ENCODE data around the gene DNAJC6. TPM values are rescaled to one million over a fixed set of nuclear protein-coding genes. Genes with fewer than 3 reads are reported as not detected.

DNAJC6 gene
- polyA plus RNA-seq, 3 donors: 0.56 to 0.95 (median 0.62) TPM

DNA sequence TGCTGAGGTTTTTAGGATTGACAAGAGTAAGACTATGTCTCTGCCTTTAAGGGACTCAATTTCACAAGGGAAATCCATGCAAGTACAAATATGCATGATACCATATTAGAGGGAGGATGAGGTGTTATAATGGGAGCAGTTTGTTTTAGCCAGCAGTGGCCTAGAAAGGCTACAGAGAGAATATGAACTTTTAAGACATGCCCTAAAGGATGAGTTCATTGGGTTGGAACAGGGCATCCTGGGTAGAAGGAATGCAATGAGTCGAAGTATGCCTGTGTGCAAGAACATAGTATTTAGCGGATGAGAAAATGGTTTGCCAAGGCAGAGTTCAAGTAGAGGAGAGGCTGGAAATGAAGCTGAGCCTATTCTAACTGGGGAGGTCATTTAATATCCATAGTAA is 78.5 kb downstream of the DNAJC6 start:
- H3K27ac ChIP-seq (ENCODE audit: low read depth, low read length): no peak overlapping the region
- whole genome bisulfite sequencing, 3 donors: 89 to 93% (median 89%) methylated on average over 2 of the region's 2 CpGs

DNA sequence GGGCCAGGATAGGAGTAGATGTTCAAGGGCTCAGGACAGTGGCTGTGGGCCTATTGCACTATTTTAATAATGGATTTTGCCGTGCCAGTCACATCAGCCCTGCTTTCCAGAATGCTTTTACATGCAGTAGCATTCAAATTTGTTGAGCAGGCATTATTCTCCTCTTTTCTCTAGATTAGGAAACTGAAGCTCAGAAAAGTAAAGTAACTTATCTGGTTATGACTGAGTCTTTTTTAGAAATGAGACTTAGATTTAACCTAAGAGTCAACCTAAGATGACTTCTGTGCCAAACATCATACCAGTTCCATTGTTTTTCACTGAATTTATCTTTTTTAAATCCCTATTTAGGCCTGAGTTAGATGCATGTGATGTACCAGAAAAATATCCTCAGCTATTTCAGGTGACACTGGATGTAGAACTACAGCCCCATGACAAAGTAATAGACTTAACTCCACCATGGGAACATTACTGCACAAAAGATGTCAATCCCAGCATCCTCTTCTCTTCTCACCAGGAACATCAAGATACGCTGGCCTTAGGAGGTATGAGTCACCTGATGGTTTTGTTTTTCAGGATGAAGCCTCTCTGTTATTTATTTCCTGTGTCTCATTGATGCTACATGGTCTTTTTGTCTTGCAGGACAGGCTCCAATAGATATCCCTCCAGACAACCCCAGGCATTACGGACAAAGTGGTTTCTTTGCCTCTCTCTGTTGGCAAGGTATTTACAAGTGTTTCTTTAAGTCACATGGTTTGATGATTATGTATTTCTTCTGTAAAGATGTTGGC is 79.8 kb downstream of the DNAJC6 start:
- H3K27ac ChIP-seq (ENCODE audit: low read depth, low read length): no peak overlapping the region
- 89 to 94% (median 92%) methylated on average over 3 of the region's 3 CpGs for WGBS, 3 donors

DNA sequence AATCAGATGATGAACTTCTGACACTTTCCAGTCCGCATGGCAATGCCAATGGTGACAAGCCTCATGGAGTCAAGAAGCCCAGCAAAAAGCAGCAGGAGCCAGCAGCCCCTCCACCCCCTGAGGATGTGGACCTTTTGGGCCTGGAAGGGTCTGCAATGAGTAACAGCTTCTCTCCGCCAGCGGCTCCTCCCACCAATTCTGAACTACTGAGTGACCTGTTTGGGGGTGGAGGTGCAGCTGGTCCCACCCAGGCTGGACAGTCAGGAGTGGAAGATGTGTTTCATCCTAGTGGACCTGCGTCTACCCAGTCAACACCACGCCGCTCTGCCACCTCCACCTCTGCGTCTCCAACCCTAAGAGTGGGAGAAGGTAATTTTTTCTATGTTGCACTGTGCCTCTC is 83.2 kb downstream of the DNAJC6 start:
- WGBS, 3 donors: 97 to 100% (median 98%) methylated on average over 7 of the region's 7 CpGs
- no peak overlapping the region for H3K27ac ChIP-seq (ENCODE audit: low read depth, low read length)

DNA sequence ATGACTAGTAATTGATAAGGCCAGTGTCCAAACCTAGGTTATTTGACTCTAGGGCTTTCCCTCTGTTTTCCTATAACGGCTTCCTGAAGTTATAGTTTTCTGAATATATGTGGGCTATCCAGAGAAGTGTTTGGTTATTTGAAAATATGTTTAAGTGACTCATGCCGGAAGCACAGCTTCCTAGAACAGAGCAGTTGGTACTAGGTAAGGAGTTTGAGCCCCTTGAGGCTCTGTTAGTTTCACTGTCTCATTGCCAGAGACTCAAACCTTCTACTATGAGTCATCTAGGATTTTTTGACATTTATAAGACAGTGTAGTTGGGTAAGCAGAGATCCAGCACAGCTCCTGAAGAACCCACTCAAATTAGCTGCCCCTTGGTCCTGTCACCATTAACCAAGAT is 84.0 kb downstream of the DNAJC6 start:
- H3K27ac ChIP-seq (ENCODE audit: low read depth, low read length): no peak overlapping the region
- 70 to 93% (median 76%) methylated on average over 2 of the region's 2 CpGs for WGBS, 3 donors

DNA sequence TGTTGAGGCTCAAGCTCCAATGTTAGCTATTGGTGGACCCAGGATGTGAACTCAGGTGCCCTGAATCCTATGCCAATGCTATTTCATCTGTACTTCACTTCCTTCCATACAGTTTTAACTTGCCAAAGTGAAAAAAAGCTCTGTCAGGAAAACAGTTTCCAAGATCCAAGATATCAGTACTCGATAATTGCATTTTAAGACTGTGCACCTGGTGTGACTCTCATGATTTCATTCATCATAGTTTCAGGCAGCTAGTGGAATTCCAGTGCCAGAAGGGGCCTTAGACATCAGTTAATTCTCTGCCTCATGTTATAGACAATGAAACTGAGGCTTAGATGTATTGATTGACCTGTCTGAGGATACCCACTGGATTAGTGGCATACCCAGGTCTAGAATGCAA is 84.6 kb downstream of the DNAJC6 start:
- 28 to 76% (median 63%) methylated on average over 1 of the region's 1 CpG for WGBS, 3 donors
- H3K27ac ChIP-seq (ENCODE audit: low read depth, low read length): no peak overlapping the region

DNA sequence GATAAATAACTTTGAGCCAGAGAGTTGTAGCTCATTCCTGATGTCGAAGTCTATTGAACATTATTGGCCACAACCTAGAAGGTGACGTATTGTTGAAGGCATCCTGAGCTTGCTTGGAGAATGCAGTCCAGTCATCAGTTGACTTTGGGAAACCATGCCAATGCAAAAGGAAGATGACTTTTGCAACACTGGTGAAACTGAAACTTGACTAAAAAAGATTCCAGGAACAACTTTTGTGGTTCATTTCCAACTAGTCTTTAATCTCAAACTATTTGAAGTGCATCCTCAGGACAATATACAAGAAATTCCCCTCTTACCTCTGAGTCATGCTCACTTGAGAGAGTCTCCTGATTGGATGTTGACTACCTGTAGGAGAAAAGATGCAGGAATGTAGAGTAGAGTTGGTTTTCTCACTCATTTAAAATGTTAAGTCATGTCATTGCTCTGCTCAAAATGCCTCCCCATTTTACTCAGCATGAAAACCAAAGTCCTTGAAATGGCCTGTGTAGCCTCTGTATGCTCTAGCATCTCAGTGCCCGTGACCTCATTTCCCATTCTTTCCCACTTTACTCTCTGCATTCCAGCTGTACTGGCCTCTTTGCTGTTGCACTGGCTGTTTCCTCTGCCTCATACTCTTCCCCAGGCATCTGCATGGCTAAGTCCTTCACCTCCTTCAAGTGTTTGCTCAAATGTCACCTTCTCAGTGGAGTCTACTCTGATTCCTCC is 86.7 kb downstream of the DNAJC6 start:
- H3K27ac ChIP-seq (ENCODE audit: low read depth, low read length): no peak overlapping the region

DNA sequence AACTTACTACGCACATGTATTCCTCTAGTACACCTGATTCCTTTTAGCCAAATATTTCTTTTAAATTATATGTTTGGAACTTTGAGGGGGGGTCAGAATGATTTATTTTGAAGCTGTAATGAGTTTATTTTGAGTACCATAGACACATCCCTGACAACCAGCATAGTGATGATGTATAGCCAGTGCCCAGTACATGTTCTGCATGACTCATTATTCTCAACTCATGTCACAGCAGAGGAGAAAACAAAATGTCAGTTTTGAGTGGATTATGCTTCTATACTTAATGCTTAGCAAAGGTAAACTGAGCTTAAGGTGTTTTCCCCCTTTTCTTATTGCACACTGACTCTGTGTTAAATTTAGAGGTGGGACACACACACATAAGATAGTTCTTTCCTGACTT is 88.7 kb downstream of the DNAJC6 start:
- H3K27ac ChIP-seq (ENCODE audit: low read depth, low read length): no peak overlapping the region
- WGBS, 3 donors: 89 to 96% (median 96%) methylated on average over 1 of the region's 1 CpG

More for the DNA sequence above, 86.7 kb downstream of the DNAJC6 start:
- WGBS, 3 donors: 73 to 98% (median 85%) methylated on average over 3 of the region's 3 CpGs

DNA sequence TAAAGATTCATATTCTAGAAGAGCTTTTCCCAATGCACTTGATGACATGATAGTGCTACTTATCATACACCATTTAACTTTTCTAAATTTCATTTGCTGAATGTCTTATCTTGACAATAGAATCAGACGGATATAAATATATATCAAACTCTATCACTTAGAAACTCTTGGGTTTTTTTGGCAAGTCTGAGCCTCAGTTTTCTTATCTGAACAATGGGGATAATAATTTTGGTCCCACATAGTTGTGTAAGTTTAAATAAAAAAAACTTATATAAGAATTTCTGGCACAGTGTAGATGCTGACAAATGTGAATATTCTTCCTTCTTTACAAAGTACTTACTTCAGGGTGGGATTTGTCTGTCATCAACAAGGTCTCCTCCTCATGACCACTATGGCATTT is 89.7 kb downstream of the DNAJC6 start:
- H3K27ac ChIP-seq (ENCODE audit: low read depth, low read length): no peak overlapping the region
- WGBS, 3 donors: 91 to 95% (median 92%) methylated on average over 1 of the region's 1 CpG

DNA sequence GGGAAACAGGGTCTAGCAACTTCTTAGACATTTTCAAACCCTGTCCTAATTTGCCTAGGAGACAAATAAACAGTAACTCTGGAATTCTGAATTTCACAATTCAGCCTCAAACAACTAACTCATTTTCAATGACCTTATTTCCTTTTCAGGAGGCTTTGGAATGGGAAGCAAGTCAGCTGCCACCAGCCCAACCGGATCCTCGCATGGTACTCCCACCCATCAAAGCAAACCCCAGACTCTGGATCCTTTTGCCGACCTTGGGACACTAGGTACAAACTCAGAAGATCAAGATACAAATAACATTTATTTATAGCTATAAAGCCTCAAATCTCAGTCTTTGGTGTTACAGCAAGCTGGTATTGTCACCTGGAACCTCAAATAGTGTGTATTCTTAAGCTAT is 92.3 kb downstream of the DNAJC6 start:
- 83 to 86% (median 86%) methylated on average over 3 of the region's 3 CpGs for WGBS, 3 donors
- H3K27ac ChIP-seq (ENCODE audit: low read depth, low read length): no peak overlapping the region

DNA sequence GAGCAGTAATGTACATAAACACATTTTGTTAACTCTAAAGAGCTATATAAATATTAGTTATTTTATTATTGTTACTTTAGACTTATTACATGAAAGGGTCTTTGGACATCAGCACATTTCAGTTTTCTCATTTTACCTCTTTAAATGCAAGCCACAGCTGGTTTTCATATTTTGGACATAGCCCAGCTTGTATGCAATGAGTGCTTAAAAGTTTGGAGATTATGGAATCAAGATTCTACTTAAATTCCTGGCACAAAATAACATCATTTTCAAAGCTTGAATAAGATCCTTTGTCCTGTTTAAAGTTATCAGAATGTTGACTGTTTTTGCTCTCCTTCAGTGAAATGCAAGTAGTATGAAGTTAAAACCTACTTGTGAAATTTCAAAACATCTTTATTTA is 95.6 kb downstream of the DNAJC6 start:
- no peak overlapping the region for H3K27ac ChIP-seq (ENCODE audit: low read depth, low read length)

DNA sequence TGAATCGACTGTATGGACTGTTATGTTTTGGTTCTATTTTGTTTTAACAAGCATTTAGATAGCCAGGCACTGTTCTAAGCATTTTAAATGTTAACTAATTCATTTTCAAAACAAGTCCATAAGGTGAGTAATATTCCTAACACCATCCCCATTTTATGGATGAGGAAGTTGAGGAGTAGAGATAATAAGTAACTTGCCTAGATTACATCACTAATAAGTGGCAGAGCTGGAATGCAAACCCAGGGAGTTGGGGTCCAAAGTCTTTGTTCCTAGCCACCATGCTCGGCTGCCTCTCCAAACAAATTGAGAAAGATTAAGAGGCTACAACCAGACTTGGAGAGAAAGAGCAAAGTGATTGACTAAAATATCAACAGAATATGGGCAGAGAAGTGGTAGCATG is 98.5 kb downstream of the DNAJC6 start:
- 85 to 90% (median 88%) methylated on average over 2 of the region's 2 CpGs for WGBS, 3 donors
- no peak overlapping the region for H3K27ac ChIP-seq (ENCODE audit: low read depth, low read length)

DNA sequence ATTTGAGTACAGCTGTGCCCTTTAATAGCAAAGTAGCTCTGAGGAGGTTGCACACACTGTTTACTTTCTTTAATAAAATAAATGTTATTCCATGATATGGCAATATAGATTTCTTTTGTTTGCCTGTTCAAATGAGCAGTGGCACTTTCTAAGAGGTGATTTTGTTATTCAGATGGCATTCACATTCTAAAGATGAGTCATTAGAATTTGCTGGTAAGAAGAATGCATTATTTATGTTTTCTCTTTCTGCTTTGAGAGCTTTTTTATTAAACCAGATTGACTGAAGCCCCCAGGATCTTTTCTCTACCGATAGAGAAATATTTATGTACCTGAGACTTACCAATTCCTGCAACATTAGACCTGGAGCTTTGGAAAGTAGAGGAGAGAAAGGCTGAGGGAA is 100.0 kb downstream of the DNAJC6 start:
- 56 to 66% (median 62%) methylated on average over 1 of the region's 1 CpG for WGBS, 3 donors
- no peak overlapping the region for H3K27ac ChIP-seq (ENCODE audit: low read depth, low read length)

DNA sequence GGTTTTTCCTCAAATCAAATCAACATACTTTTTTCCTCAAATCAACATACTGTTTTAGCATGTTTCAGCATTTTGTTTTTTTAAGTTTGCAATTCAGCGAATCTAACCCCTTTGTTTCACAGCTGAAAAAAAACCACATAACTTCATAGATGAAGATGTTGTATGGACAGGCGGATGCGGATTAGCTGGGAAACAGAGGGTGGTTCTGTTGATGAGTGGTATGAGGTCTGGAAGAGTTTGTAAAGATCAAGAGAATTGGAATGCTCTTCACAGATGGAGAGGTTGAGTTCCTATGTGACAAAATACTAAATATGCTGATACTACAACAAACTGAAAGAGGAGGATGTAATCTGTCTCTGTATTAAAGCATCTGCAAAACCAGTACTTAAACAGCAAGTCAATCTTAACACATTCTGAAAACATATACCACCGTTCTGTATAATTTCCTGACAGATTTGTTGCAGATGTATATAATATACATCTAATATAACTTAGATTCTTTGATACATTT is 100.5 kb downstream of the DNAJC6 start:
- H3K27ac ChIP-seq (ENCODE audit: low read depth, low read length): no peak overlapping the region
- 93 to 96% (median 94%) methylated on average over 4 of the region's 4 CpGs for WGBS, 3 donors

DNA sequence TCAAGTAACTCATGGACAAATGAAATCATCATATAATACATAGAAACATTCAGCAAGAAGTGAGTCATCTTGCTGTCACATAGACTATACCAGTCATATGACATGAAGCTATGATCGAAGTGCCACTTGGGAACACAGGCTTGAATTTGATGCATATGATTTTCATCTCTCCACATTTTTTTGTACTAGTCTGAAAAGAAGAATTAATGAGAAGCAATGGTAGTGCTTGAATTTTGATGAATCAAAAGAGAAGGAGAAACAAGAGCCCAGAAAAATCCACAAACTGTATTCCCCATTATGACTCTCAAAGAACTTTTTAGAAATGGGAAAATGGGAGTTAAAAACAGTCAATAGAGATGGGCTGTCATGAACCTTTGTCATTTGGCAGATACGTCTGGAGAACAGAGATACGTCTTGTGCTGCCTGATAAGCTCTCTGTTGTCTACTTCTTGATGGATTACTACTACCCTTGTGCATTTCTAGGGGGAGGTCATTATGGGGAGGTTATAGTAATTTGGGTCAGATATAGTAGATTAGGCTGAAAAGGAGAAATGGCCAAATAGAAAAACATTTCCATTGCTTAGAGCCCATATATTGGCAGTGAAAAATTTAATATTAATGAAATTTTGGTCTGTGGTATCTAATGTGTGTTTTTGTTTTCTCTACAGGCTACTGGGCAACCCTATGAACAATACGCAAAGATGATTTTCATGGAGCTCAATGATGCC is 103.1 kb downstream of the DNAJC6 start:
- 88 to 94% (median 88%) methylated on average over 4 of the region's 4 CpGs for WGBS, 3 donors
- H3K27ac ChIP-seq (ENCODE audit: low read depth, low read length): no peak overlapping the region

DNA sequence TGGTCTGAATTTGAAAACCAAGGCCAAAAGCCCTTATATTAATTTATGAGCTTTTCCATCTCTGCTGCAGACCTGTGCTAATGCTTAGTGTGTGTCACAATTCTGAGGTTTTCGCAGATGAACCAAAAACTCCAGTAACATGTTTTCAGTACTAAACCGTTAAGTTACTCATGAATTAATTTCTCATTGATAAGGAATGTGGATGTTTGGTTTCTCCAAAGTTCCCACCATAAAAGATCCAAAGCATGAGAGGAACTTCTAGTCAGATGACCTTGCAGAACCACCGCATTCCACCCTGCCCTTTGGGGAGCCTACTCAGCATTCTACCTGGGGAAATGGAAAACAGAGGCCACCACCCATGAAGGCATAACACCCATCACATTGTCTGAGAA is 103.6 kb downstream of the DNAJC6 start:
- no peak overlapping the region for H3K27ac ChIP-seq (ENCODE audit: low read depth, low read length)
- 78 to 94% (median 93%) methylated on average over 3 of the region's 3 CpGs for WGBS, 3 donors

DNA sequence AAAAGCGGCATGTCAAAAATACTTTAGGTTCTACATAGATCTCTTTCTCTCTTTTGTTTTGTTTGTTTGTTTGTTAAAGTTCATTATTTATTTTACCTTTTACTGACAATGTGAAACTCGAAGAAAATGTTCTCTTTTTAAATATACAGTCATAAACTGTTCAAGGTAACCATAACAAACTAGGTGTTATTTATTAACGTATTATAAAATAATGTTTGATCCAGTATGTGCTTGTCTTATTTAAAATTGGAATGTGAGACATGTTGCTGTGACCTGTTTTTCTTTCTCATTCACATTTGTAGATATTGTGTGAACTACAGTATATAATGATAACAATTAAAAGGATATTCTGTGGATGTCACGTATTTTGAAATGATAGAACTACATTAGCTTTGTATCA is 105.2 kb downstream of the DNAJC6 start:
- 70 to 91% (median 88%) methylated on average over 4 of the region's 4 CpGs for WGBS, 3 donors

DNA sequence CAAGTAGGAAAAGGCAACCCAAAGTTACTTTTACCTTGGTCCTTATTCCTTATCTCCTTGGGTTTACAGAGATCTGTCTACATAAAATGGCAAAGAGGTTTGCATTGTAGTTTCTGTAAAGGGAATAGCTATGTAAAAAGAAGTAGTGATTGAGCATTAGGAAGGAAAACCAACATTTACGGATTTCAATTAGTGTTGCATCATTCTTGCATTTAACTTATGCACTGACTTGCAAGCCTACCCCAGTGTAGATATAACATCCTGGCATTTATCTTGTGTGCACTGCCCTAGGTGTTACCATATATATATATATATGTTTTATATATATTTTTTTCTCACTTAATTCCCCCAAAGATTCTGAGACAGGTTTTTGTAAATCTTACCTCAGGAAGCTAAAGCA is 107.4 kb downstream of the DNAJC6 start:
- H3K27ac ChIP-seq (ENCODE audit: low read depth, low read length): no peak overlapping the region
- 59 to 89% (median 69%) methylated on average over 1 of the region's 1 CpG for WGBS, 3 donors

More for the DNA sequence above, 105.2 kb downstream of the DNAJC6 start:
- no peak overlapping the region for H3K27ac ChIP-seq (ENCODE audit: low read depth, low read length)

DNA sequence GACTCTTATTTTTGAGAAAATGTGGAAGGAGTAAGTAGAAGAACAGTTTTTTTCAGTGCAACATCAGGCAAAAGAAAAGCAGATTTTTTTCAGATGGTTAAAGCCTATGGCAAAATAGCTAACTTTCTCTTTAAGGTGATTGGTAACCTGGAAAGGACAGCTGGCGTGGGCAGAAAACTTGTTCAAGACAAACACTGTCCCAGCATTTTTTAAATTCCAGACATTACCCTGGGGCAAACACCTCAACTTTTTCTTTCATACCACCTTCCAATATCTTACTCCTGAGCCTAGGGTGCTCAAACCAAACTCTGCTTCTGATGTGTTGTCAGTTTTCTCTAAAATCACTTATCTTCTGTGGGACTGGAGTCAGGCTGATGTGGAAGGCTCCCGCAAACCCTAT is 108.4 kb downstream of the DNAJC6 start:
- H3K27ac ChIP-seq (ENCODE audit: low read depth, low read length): no peak overlapping the region
- whole genome bisulfite sequencing, 3 donors: 66 to 92% (median 90%) methylated on average over 2 of the region's 2 CpGs

DNA sequence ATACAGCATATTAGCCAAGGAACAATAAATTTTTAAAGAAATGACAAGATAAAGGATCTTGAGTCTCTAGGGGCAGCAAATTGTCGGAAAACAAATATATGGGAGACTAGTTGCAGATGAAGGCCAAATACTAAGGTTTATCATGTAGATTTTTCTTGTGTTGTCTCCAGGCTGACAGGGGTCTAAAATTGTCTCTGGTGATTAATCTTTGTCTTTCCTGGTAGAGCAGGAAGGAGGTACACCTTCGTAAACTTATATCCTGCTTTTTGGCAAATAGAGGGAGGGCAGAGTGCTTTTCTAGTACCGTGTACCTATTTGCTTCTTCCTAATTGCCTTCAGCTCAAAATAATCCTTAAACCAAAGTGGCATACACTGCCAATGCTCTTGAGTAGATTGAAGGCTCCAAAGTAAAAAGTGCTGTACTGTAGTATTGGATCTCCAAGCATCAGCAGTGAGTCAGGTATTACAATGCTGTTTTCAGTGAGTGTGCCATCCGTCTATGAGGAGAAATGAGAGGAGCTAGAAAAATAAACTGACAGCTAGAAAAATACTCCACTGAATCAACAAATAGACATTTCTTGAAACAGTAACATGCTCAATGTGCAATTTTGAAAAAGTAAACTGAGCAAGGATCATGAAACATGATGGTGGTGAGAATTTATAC is 109.3 kb downstream of the DNAJC6 start:
- 88 to 94% (median 91%) methylated on average over 4 of the region's 4 CpGs for WGBS, 3 donors
- no peak overlapping the region for H3K27ac ChIP-seq (ENCODE audit: low read depth, low read length)
